SK-N-SH treated with all-trans-retinoic acid at 6 μM for 48 hours (cell line): ENCODE data around the gene GALNT7.

Experiments
- ATAC-seq: fragments of 200-7000 bp; cut with Tn5 transposase; 3 replicates; pipeline ENCODE4 v1.9.1; 2020; ENCODE audit warnings: mild to moderate bottlenecking, moderate library complexity
- ARNTL ChIP-seq: fragments of 450-650 bp; formaldehyde crosslinking; IDR thresholded peaks from 2 replicates; pipeline ENCODE4 v1.5.0; 2020; ENCODE audit warnings: low read depth, mild to moderate bottlenecking, moderate library complexity, borderline replicate concordance
- BACH2 ChIP-seq: fragments of 250-450 bp; sonication (Bioruptor Pico); IDR thresholded peaks from 2 replicates; pipeline ENCODE4 v1.9.0; 2021; ENCODE audit warnings: mild to moderate bottlenecking, borderline replicate concordance
- CREB5 ChIP-seq: fragments of 250-450 bp; sonication (Bioruptor Pico); IDR thresholded peaks from 2 replicates; pipeline ENCODE4 v1.5.1; 2020; ENCODE audit warnings: low read depth, mild to moderate bottlenecking, moderate library complexity
- CSDC2 ChIP-seq: fragments of 250-450 bp; sonication (Bioruptor Pico); IDR thresholded peaks from 2 replicates; pipeline ENCODE4 v1.5.0; 2020; ENCODE audit warnings: mild to moderate bottlenecking, moderate library complexity
- ESRRG ChIP-seq: fragments of 250-450 bp; sonication (Bioruptor Pico); IDR thresholded peaks from 2 replicates; pipeline ENCODE4 v1.6.1; 2021; ENCODE audit warnings: mild to moderate bottlenecking
- GLIS3 ChIP-seq: fragments of 250-450 bp; sonication (Bioruptor Pico); IDR thresholded peaks from 2 replicates; pipeline ENCODE4 v1.5.0; 2020; ENCODE audit warnings: mild to moderate bottlenecking, moderate library complexity
- ISL1 ChIP-seq: fragments of 250-450 bp; sonication (Bioruptor Pico); IDR thresholded peaks from 2 replicates; pipeline ENCODE4 v2.1.2; 2022; ENCODE audit warnings: mild to moderate bottlenecking, moderate library complexity
- OSR1 ChIP-seq: fragments of 250-450 bp; sonication (Bioruptor Pico); IDR thresholded peaks from 2 replicates; pipeline ENCODE4 v1.8.0; 2022; ENCODE audit warnings: moderate library complexity, mild to moderate bottlenecking, inconsistent platforms
- PATZ1 ChIP-seq: fragments of 250-450 bp; sonication (Bioruptor Pico); IDR thresholded peaks from 2 replicates; pipeline ENCODE4 v1.8.0; 2020; ENCODE audit warnings: mild to moderate bottlenecking, moderate library complexity, borderline replicate concordance
- POU6F1 ChIP-seq: fragments of 250-450 bp; sonication (Bioruptor Pico); IDR thresholded peaks from 2 replicates; pipeline ENCODE4 v1.8.0; 2021; ENCODE audit warnings: low read depth, mild to moderate bottlenecking, moderate library complexity, borderline replicate concordance
- PPARA ChIP-seq: fragments of 250-450 bp; sonication (Bioruptor Pico); IDR thresholded peaks from 2 replicates; pipeline ENCODE4 v1.5.0; 2020; ENCODE audit warnings: mild to moderate bottlenecking, borderline replicate concordance
- SNAI2 ChIP-seq: fragments of 250-450 bp; sonication (Bioruptor Pico); IDR thresholded peaks from 2 replicates; pipeline ENCODE4 v1.5.0; 2020; ENCODE audit warnings: mild to moderate bottlenecking, moderate library complexity
- TOX ChIP-seq: fragments of 250-450 bp; sonication (Bioruptor Pico); IDR thresholded peaks from 2 replicates; pipeline ENCODE4 v1.8.0; 2021; ENCODE audit warnings: mild to moderate bottlenecking, moderate library complexity, borderline replicate concordance
- TSHZ2 ChIP-seq: fragments of 250-450 bp; sonication (Bioruptor Pico); IDR thresholded peaks from 2 replicates; pipeline ENCODE4 v1.5.0; 2020; ENCODE audit warnings: mild to moderate bottlenecking, moderate library complexity
- ZC3H10 ChIP-seq: fragments of 250-450 bp; sonication (Bioruptor Pico); IDR thresholded peaks from 2 replicates; pipeline ENCODE4 v1.5.1; 2021; ENCODE audit warnings: mild to moderate bottlenecking, moderate library complexity
- ZFP3 ChIP-seq: fragments of 250-450 bp; sonication (Bioruptor Pico); IDR thresholded peaks from 2 replicates; pipeline ENCODE4 v1.5.0; 2020; ENCODE audit warnings: mild to moderate bottlenecking, moderate library complexity
- ZFP30 ChIP-seq: fragments of 450-650 bp; formaldehyde crosslinking; IDR thresholded peaks from 2 replicates; pipeline ENCODE4 v1.5.0; 2022; ENCODE audit warnings: mild to moderate bottlenecking, moderate library complexity
- ZNF565 ChIP-seq: fragments of 450-650 bp; formaldehyde crosslinking; conservative IDR thresholded peaks from 2 replicates; pipeline ENCODE4 v1.5.0; 2020; ENCODE audit warnings: low read depth, mild to moderate bottlenecking, moderate library complexity
- ZNF70 ChIP-seq: fragments of 450-650 bp; formaldehyde crosslinking; IDR thresholded peaks from 2 replicates; pipeline ENCODE4 v1.5.0; 2020; ENCODE audit warnings: mild to moderate bottlenecking, moderate library complexity
- ZNF8 ChIP-seq: fragments of 450-650 bp; formaldehyde crosslinking; IDR thresholded peaks from 2 replicates; pipeline ENCODE4 v1.5.0; 2020; ENCODE audit warnings: mild to moderate bottlenecking, moderate library complexity
- TF ChIP-seq, protein P1 (sequence below): fragments of 250-450 bp; sonication (Bioruptor Pico); IDR thresholded peaks from 2 replicates; pipeline ENCODE4 v1.5.1; 2021; ENCODE audit warnings: mild to moderate bottlenecking, moderate library complexity

The GALNT7 gene

DNA sequence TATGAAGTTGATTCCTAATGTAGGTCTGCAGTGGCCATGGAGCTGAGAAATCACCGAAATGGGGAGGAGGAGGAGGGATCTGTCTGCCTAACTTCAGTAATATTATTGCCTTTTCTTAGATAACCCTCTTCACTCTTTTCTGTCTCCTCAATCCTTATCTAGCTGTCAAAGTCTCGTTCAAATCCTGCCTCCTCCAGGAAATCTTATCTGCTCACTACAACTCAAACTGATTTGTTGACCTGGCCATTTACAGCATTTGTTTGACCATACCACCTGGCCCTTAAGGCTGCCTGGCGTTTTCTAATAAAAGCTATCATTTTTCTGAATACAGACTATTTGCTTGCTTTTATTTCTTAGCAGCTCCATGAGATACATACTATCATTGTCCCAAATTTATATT lies 33.8 kb downstream of the GALNT7 start (continued):
- no peak for TF ChIP-seq CREB5 (CRISPR knock-in tag)

DNA sequence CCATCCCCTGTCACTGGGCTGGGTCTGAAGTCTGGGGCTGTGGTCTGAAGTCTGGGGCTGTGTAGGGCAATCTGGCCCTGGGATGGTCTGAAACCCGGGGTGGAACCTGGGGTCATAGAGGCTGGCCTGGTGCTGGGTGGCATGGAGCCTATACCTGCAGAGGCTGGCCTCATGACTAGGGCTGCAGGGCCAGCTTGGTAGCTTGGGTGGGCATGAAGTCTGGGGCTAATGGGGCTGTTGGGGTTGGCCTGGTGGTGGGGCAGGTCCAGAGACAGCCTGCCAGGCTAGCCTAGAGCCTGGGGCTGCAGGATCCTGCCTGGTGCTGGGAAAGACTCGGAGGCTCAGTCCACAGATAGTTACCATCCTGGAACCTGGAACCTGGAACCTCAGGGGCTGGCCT lies 37.0 kb downstream of the GALNT7 start:
- TF ChIP-seq OSR1 (no peak), PATZ1 (CRISPR knock-in tag) (no peak), GLIS3 (CRISPR knock-in tag) (no peak), SNAI2 (CRISPR knock-in tag) (no peak), BACH2 (CRISPR knock-in tag) (no peak), ZNF70 (no peak), POU6F1 (CRISPR knock-in tag) (no peak), ARNTL (CRISPR knock-in tag) (no peak), CSDC2 (CRISPR knock-in tag) (no peak), ZC3H10 (CRISPR knock-in tag) (no peak), ZNF8 (no peak), TSHZ2 (CRISPR knock-in tag) (no peak), ISL1 (CRISPR knock-in tag) (no peak), PPARA (no peak), CREB5 (CRISPR knock-in tag) (no peak), ZFP3 (no peak), ESRRG (CRISPR knock-in tag) (no peak), TOX (CRISPR knock-in tag) (no peak), ZFP30 (CRISPR knock-in tag) (no peak)
- TF ChIP-seq, protein P1, sequence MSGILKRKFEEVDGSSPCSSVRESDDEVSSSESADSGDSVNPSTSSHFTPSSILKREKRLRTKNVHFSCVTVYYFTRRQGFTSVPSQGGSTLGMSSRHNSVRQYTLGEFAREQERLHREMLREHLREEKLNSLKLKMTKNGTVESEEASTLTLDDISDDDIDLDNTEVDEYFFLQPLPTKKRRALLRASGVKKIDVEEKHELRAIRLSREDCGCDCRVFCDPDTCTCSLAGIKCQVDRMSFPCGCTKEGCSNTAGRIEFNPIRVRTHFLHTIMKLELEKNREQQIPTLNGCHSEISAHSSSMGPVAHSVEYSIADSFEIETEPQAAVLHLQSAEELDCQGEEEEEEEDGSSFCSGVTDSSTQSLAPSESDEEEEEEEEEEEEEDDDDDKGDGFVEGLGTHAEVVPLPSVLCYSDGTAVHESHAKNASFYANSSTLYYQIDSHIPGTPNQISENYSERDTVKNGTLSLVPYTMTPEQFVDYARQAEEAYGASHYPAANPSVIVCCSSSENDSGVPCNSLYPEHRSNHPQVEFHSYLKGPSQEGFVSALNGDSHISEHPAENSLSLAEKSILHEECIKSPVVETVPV, result no peak
- no peak for ATAC-seq

DNA sequence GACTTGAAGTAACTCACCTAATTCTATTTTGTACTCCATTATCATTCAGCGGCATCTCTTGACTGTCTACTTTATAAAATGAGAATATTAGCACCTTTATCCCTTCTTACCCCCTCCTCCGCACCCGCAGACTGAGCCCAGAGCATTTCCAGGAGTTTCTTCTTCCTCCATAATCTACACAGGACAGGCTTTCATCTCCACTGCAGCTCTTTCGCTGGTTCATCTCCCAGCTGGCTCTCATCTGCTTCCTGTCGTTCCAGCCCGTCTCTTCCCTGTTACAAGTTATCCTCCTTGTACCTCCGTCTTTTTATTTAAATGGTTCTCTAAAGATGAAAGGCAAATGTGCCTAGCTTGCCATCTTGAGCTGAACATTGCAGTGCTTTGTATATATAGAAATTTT lies 39.8 kb downstream of the GALNT7 start:
- TF ChIP-seq TSHZ2 (CRISPR knock-in tag) (no peak), CSDC2 (CRISPR knock-in tag) (no peak), ZFP3 (no peak), BACH2 (CRISPR knock-in tag) (no peak), ZNF8 (no peak), ZNF565 (CRISPR knock-in tag) (no peak), TOX (CRISPR knock-in tag) (no peak), GLIS3 (CRISPR knock-in tag) (no peak), PATZ1 (CRISPR knock-in tag) (no peak)
- TF ChIP-seq, all 23 proteins: peak for 0
- no peak for ATAC-seq
